Measurements from ENCODE around the gene RDH14. TPM values are rescaled to one million over a fixed set of nuclear protein-coding genes. Genes with fewer than 3 reads are reported as not detected.

RDH14 gene
- total RNA-seq, 4 donors from 2014 or later, result 26.4 to 138 (median 32.5) TPM

DNA sequence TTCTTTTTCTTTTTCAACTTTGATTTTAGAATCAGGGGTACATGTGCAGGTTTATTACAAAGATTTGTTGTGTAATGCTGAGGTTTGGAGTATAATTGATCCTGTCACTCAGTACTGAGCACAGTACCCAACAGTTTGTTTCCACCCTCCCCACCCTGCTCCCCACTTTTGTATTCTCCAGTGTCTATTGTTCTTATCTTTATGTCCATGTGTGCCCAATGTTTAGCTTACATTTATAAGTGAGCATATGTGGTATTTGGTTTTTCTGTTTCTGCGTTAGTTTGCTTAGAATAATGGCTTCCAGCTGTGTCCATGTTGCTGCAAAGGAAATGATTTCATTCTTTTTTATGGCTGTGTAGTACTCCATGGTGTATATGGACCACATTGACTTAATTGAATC is 43.1 kb downstream of the RDH14 start:
- H3K4me3 ChIP-seq, result no peak overlapping the region
- 92% methylated on average over 1 of the region's 1 CpG; no CpG with 5 or more reads in 1 of the 2 donors for WGBS, 2 donors (ENCODE audit: low coverage in 1 of 2)
- H3K36me3 ChIP-seq, result no peaks in the 10 kb centered on the region
- no peak for DNase-seq
- peak overlapping the region in 3 of 4 donors; percentile 15 to 74 (median 58) for H3K27ac ChIP-seq
- in situ Hi-C loops (cut with MboI; ENCODE audit: low pct_ligation_motif_present in 1 of 4, low pct_unique_long_range_greater_than_20kb in 1 of 4, low sequenced_read_pairs in 3 of 4) (loop anchor here (25.0 kb wide), 2 partner anchors 845 to 1345 kb away; partner anchors contain the start of gene OSR1 (in 4 of the 4)), intact Hi-C loops (cut with DNase I; ENCODE audit: low total_unique reads) (loop anchor here (10.0 kb wide), 1 partner anchor 227 kb away; no protein-coding TSS in a partner anchor)
- peaks cover 0 to 21% (median 1%) of the 10 kb centered on the region in 4 donors for H3K4me1 ChIP-seq
- H3K27me3 ChIP-seq, result no peaks in the 10 kb centered on the region
- TF ChIP-seq, protein P1, sequence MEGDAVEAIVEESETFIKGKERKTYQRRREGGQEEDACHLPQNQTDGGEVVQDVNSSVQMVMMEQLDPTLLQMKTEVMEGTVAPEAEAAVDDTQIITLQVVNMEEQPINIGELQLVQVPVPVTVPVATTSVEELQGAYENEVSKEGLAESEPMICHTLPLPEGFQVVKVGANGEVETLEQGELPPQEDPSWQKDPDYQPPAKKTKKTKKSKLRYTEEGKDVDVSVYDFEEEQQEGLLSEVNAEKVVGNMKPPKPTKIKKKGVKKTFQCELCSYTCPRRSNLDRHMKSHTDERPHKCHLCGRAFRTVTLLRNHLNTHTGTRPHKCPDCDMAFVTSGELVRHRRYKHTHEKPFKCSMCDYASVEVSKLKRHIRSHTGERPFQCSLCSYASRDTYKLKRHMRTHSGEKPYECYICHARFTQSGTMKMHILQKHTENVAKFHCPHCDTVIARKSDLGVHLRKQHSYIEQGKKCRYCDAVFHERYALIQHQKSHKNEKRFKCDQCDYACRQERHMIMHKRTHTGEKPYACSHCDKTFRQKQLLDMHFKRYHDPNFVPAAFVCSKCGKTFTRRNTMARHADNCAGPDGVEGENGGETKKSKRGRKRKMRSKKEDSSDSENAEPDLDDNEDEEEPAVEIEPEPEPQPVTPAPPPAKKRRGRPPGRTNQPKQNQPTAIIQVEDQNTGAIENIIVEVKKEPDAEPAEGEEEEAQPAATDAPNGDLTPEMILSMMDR (IDR thresholded peaks at IDR 0.05), result no peak
- TF ChIP-seq EP300 (IDR thresholded peaks at IDR 0.05; ENCODE audit: low read depth), result no peak
- no peak for TF ChIP-seq POLR2AphosphoS5 (IDR thresholded peaks at IDR 0.05)
- no peak for TF ChIP-seq POLR2A (IDR thresholded peaks at IDR 0.05)
- no peaks in the 10 kb centered on the region for H3K9me3 ChIP-seq

- WGBS, 2 donors (ENCODE audit: low coverage in 1 of 2), result 65 to 69% methylated on average over 9 to 11 of the region's 11 CpGs
- Histone ChIP-seq H3K4me1 (peaks cover 0 to 21% (median 1%) of the 10 kb centered on the region in 4 donors), H3K36me3 (no peaks in the 10 kb centered on the region), H3K4me3 (no peak overlapping the region), H3K9me3 (no peaks in the 10 kb centered on the region), H3K27me3 (no peaks in the 10 kb centered on the region), H3K27ac (peak overlapping the region in 3 of 4 donors; percentile 6 to 43 (median 16))
- TF ChIP-seq POLR2A (IDR thresholded peaks at IDR 0.05) (no peak), EP300 (IDR thresholded peaks at IDR 0.05; ENCODE audit: low read depth) (no peak), POLR2AphosphoS5 (IDR thresholded peaks at IDR 0.05) (no peak)
- TF ChIP-seq, protein P1 (IDR thresholded peaks at IDR 0.05), result no peak
- intact Hi-C loops (cut with DNase I; ENCODE audit: low total_unique reads) (loop anchor here (10.0 kb wide), 1 partner anchor 229 kb away; no protein-coding TSS in a partner anchor), in situ Hi-C loops (cut with MboI; ENCODE audit: low pct_ligation_motif_present in 1 of 4, low pct_unique_long_range_greater_than_20kb in 1 of 4, low sequenced_read_pairs in 3 of 4) (loop anchor here (25.0 kb wide), 2 partner anchors 846 to 1346 kb away; partner anchors contain the start of gene OSR1 (in 4 of the 4))
- DNase-seq, result no peak
These were observed 44.3 kb downstream of the RDH14 start for GRCh38 chr2:18516112-18516511.

GRCh38 chr2:18514526-18515461 is 45.7 kb downstream of the RDH14 start:
- in situ Hi-C loops (cut with MboI; ENCODE audit: low pct_ligation_motif_present in 1 of 4, low pct_unique_long_range_greater_than_20kb in 1 of 4, low sequenced_read_pairs in 3 of 4) (loop anchor here (25.0 kb wide), 2 partner anchors 848 to 1348 kb away; partner anchors contain the start of gene OSR1 (in 4 of the 4)), intact Hi-C loops (cut with DNase I; ENCODE audit: low total_unique reads) (loop anchor here (10.0 kb wide), 1 partner anchor 230 kb away; no protein-coding TSS in a partner anchor)
- TF ChIP-seq EP300 (IDR thresholded peaks at IDR 0.05; ENCODE audit: low read depth), result no peak
- no peak for TF ChIP-seq POLR2A (IDR thresholded peaks at IDR 0.05)
- TF ChIP-seq POLR2AphosphoS5 (IDR thresholded peaks at IDR 0.05), result no peak
- H3K9me3 ChIP-seq, result no peaks in the 10 kb centered on the region
- H3K36me3 ChIP-seq, result no peaks in the 10 kb centered on the region
- H3K27ac ChIP-seq, result peak overlapping the region in 1 of 4 donors; percentile 43
- H3K27me3 ChIP-seq, result no peaks in the 10 kb centered on the region
- peaks cover 0 to 11% (median 0%) of the 10 kb centered on the region in 4 donors for H3K4me1 ChIP-seq
- H3K4me3 ChIP-seq, result no peak overlapping the region
- WGBS, 2 donors (ENCODE audit: low coverage in 1 of 2), result 43 to 69% methylated on average over 1 to 4 of the region's 4 CpGs
- no peak for DNase-seq

DNA sequence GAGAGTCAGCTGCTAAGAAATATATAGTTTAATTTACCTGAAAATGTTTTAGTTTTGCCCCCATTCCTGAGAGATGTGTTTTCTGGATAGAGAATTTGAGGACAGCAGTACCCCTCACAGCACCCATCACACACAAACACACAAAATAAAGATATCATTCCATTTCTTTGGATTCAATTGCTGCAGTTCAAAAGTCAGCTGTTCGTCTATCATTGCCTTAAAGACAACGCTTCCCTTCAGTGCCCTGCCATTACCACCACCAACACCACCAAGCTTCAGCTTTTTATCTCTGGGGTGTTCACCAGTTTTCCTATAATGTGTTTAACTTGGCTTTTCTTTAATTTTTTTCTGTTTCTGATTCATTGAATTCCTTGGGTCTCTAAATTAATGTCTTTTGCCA is 49.7 kb downstream of the RDH14 start:
- Histone ChIP-seq H3K9me3 (no peaks in the 10 kb centered on the region), H3K27ac (no peak overlapping the region), H3K36me3 (no peaks in the 10 kb centered on the region), H3K27me3 (no peaks in the 10 kb centered on the region), H3K4me1 (peaks cover 0 to 8% (median 2%) of the 10 kb centered on the region in 4 donors), H3K4me3 (no peak overlapping the region)
- no peak for DNase-seq
- in situ Hi-C loops (cut with MboI; ENCODE audit: low pct_ligation_motif_present in 1 of 4, low pct_unique_long_range_greater_than_20kb in 1 of 4, low sequenced_read_pairs in 3 of 4) (loop anchor here (25.0 kb wide), 2 partner anchors 852 to 1352 kb away; partner anchors contain the start of gene OSR1 (in 4 of the 4)), intact Hi-C loops (cut with DNase I; ENCODE audit: low total_unique reads) (loop anchor here (10.0 kb wide), 1 partner anchor 234 kb away; no protein-coding TSS in a partner anchor)
- TF ChIP-seq EP300 (IDR thresholded peaks at IDR 0.05; ENCODE audit: low read depth) (no peak), POLR2A (IDR thresholded peaks at IDR 0.05) (no peak), POLR2AphosphoS5 (IDR thresholded peaks at IDR 0.05) (no peak)
- TF ChIP-seq, protein P1 (IDR thresholded peaks at IDR 0.05), result no peak
- WGBS, 2 donors (ENCODE audit: low coverage in 1 of 2), result 93 to 100% methylated on average over 1 to 2 of the region's 2 CpGs
